Activated naive CD4-positive, alpha-beta T cell treated with anti-CD3 and anti-CD28 coated beads for 36 hours (primary cell): ENCODE data around the gene DPF3. TPM values are rescaled to one million over a fixed set of nuclear protein-coding genes. Genes with fewer than 3 reads are reported as not detected.

Experiments
- CTCF ChIA-PET: fragments of 350-600 bp; sonication (Branson Sonifier 250); formaldehyde crosslinking; loops from one replicate; lab custom pipeline; 2021; ENCODE audit warnings: antibody characterized with exemption; lab: Charles Lee
- DNase-seq: peaks from one replicate; pipeline ENCODE4 v3.0.0-alpha.2; 2020
- H3K27ac Mint-ChIP-seq: one replicate; pipeline ENCODE4 v1.8.0; 2021; ENCODE audit warnings: mild to moderate bottlenecking, mixed read lengths
- H3K27me3 Mint-ChIP-seq: one replicate; pipeline ENCODE4 v1.8.0; 2021; ENCODE audit warnings: low read depth, mixed read lengths
- H3K36me3 Mint-ChIP-seq: one replicate; pipeline ENCODE4 v1.8.0; 2021; ENCODE audit warnings: low read depth, mixed read lengths
- H3K4me1 Mint-ChIP-seq: one replicate; pipeline ENCODE4 v1.8.0; 2021; ENCODE audit warnings: low read depth, mixed read lengths
- H3K4me3 Mint-ChIP-seq: one replicate; pipeline ENCODE4 v1.8.0; 2021; ENCODE audit warnings: mild to moderate bottlenecking, moderate library complexity, mixed read lengths
- H3K9me3 Mint-ChIP-seq: one replicate; pipeline ENCODE4 v1.8.0; 2021; ENCODE audit warnings: mixed read lengths
- intact Hi-C: fragments of 100-400 bp; cut with micrococcal nuclease; formaldehyde crosslinking; loops from one replicate; pipeline ENCODE4 v1.15.1; 2023
- total RNA-seq, 2 experiments: library from RNA; stranded (reverse); gene quantifications; one replicate each; pipeline ENCODE4 v1.2.3, GENCODE V29; 2021

Gene DPF3
- total RNA-seq, 2 experiments from 2014 or later: 0.29 to 0.47 TPM

- intact Hi-C loops: no loop called here
- no peak for DNase-seq
- CTCF ChIA-PET: no interaction called here
- Mint-ChIP-seq H3K27me3 (no peaks in the 10 kb centered on the region), H3K9me3 (peaks cover 11% of the 10 kb centered on the region), H3K4me1 (peaks cover 1% of the 10 kb centered on the region), H3K36me3 (peaks cover 3% of the 10 kb centered on the region), H3K27ac (no peak overlapping the region), H3K4me3 (no peak overlapping the region)
Measured at GRCh38 chr14:72771561-72771960, 122.3 kb downstream of the DPF3 start.

DNA sequence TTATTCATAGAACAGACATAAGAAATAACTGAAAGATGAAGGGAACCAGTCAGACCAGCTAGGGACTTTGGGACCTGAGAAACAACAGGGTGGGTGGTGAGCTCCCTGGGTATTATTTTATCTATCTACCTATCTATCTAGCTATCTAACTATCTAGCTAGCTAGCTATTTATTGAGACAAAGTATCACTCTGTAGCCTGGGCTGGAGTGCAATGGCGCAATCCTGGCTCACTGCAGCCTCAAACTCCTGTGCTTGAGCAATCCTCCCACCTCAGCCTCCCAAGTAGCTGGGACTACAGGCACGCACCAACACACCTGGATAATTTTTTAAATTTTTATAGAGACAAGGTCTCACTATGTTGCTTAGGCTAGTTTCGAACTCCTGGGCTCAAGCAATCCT, 127.6 kb downstream of the DPF3 start:
- DNase-seq: no peak
- intact Hi-C loops: no loop called here
- H3K4me3 Mint-ChIP-seq: no peak overlapping the region
- peaks cover 13% of the 10 kb centered on the region for H3K9me3 Mint-ChIP-seq
- peaks cover 3% of the 10 kb centered on the region for H3K36me3 Mint-ChIP-seq
- H3K4me1 Mint-ChIP-seq: no peaks in the 10 kb centered on the region
- CTCF ChIA-PET: interaction anchor here (1.0 kb wide), 1 partner anchor 139 kb away, joined by 6 read pairs; no protein-coding TSS in a partner anchor
- H3K27ac Mint-ChIP-seq: no peak overlapping the region
- H3K27me3 Mint-ChIP-seq: no peaks in the 10 kb centered on the region

- no peak for DNase-seq
- CTCF ChIA-PET: no interaction called here
- Mint-ChIP-seq H3K27me3 (no peaks in the 10 kb centered on the region), H3K9me3 (peaks cover 31% of the 10 kb centered on the region), H3K27ac (no peak overlapping the region), H3K4me3 (no peak overlapping the region), H3K4me1 (no peaks in the 10 kb centered on the region), H3K36me3 (peaks cover 4% of the 10 kb centered on the region)
- intact Hi-C loops: no loop called here
Measured at GRCh38 chr14:72763892-72764291, 130.0 kb downstream of the DPF3 start.

DNA sequence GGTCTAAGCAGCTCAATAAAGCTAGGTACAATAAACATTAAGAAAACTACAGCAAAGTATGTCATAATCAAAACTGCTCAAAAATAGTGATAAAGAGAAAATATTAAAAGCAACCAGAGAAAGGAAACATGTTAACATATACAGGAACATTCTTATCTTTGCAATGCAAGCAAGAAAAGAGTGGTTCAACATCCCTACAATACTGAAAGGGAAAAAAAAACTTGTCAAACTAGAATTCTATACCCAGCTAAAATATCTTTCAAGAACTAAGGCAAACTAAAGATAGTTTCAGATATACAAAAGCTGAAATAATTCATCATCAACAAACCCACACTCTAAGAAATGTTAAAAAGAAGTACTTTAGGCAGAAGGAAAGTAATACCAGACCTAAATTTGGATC, 134.2 kb downstream of the DPF3 start:
- Mint-ChIP-seq H3K36me3 (peaks cover 1% of the 10 kb centered on the region), H3K4me1 (no peaks in the 10 kb centered on the region)
- CTCF ChIA-PET: interaction anchor here (0.6 kb wide), 1 partner anchor 21 kb away, joined by 3 read pairs; no protein-coding TSS in a partner anchor

GRCh38 chr14:72758993-72759392, 134.9 kb downstream of the DPF3 start:
- no peaks in the 10 kb centered on the region for H3K27me3 Mint-ChIP-seq
- H3K9me3 Mint-ChIP-seq: peaks cover 29% of the 10 kb centered on the region
- no peak overlapping the region for H3K4me3 Mint-ChIP-seq
- no peak overlapping the region for H3K27ac Mint-ChIP-seq
- DNase-seq: no peak
- CTCF ChIA-PET: no interaction called here
- intact Hi-C loops: no loop called here
- no peaks in the 10 kb centered on the region for H3K4me1 Mint-ChIP-seq
- H3K36me3 Mint-ChIP-seq: peaks cover 1% of the 10 kb centered on the region

More for the DNA sequence above, 134.2 kb downstream of the DPF3 start:
- H3K4me3 Mint-ChIP-seq: no peak overlapping the region
- intact Hi-C loops: no loop called here
- no peaks in the 10 kb centered on the region for H3K27me3 Mint-ChIP-seq
- no peak for DNase-seq
- no peak overlapping the region for H3K27ac Mint-ChIP-seq
- H3K9me3 Mint-ChIP-seq: peaks cover 29% of the 10 kb centered on the region

GRCh38 chr14:72758420-72758819, 135.5 kb downstream of the DPF3 start:
- DNase-seq: no peak
- H3K27ac Mint-ChIP-seq: no peak overlapping the region
- H3K27me3 Mint-ChIP-seq: no peaks in the 10 kb centered on the region
- peaks cover 29% of the 10 kb centered on the region for H3K9me3 Mint-ChIP-seq
- CTCF ChIA-PET: no interaction called here
- H3K4me1 Mint-ChIP-seq: no peaks in the 10 kb centered on the region
- H3K36me3 Mint-ChIP-seq: peaks cover 1% of the 10 kb centered on the region
- intact Hi-C loops: no loop called here
- no peak overlapping the region for H3K4me3 Mint-ChIP-seq

GRCh38 chr14:72756967-72757366, 136.9 kb downstream of the DPF3 start:
- CTCF ChIA-PET: no interaction called here
- no peak for DNase-seq
- intact Hi-C loops: no loop called here

GRCh38 chr14:72755766-72756165, 138.1 kb downstream of the DPF3 start:
- H3K36me3 Mint-ChIP-seq: peaks cover 1% of the 10 kb centered on the region
- H3K27me3 Mint-ChIP-seq: no peaks in the 10 kb centered on the region
- DNase-seq: no peak
- intact Hi-C loops: no loop called here
- CTCF ChIA-PET: interaction anchor here (0.5 kb wide), 1 partner anchor 148 kb away, joined by 3 read pairs; no protein-coding TSS in a partner anchor
- H3K4me1 Mint-ChIP-seq: no peaks in the 10 kb centered on the region
- H3K27ac Mint-ChIP-seq: no peak overlapping the region
- peaks cover 26% of the 10 kb centered on the region for H3K9me3 Mint-ChIP-seq
- H3K4me3 Mint-ChIP-seq: no peak overlapping the region

More at GRCh38 chr14:72756967-72757366, 136.9 kb downstream of the DPF3 start:
- Mint-ChIP-seq H3K4me1 (no peaks in the 10 kb centered on the region), H3K9me3 (peaks cover 28% of the 10 kb centered on the region), H3K4me3 (no peak overlapping the region), H3K36me3 (peaks cover 1% of the 10 kb centered on the region), H3K27ac (no peak overlapping the region), H3K27me3 (no peaks in the 10 kb centered on the region)

GRCh38 chr14:72754949-72755348, 139.0 kb downstream of the DPF3 start:
- Mint-ChIP-seq H3K4me1 (no peaks in the 10 kb centered on the region), H3K9me3 (peaks cover 19% of the 10 kb centered on the region), H3K36me3 (peaks cover 1% of the 10 kb centered on the region), H3K27me3 (no peaks in the 10 kb centered on the region), H3K27ac (no peak overlapping the region), H3K4me3 (no peak overlapping the region)
- intact Hi-C loops: no loop called here
- no peak for DNase-seq
- CTCF ChIA-PET: no interaction called here

- no peak overlapping the region for H3K4me3 Mint-ChIP-seq
- H3K27me3 Mint-ChIP-seq: no peaks in the 10 kb centered on the region
- no peaks in the 10 kb centered on the region for H3K36me3 Mint-ChIP-seq
Measured at GRCh38 chr14:72753879-72754400, 140.0 kb downstream of the DPF3 start.

GRCh38 chr14:72753044-72753710, 140.7 kb downstream of the DPF3 start:
- Mint-ChIP-seq H3K27ac (no peak overlapping the region), H3K4me3 (no peak overlapping the region), H3K9me3 (peaks cover 4% of the 10 kb centered on the region), H3K4me1 (no peaks in the 10 kb centered on the region), H3K36me3 (no peaks in the 10 kb centered on the region), H3K27me3 (no peaks in the 10 kb centered on the region)
- intact Hi-C loops: no loop called here
- CTCF ChIA-PET: interaction anchor here (0.6 kb wide), 1 partner anchor 151 kb away, joined by 3 read pairs; no protein-coding TSS in a partner anchor
- no peak for DNase-seq

More at GRCh38 chr14:72753879-72754400, 140.0 kb downstream of the DPF3 start:
- Mint-ChIP-seq H3K4me1 (no peaks in the 10 kb centered on the region), H3K9me3 (peaks cover 10% of the 10 kb centered on the region), H3K27ac (no peak overlapping the region)
- CTCF ChIA-PET: interaction anchor here (0.6 kb wide), 1 partner anchor 151 kb away, joined by 3 read pairs; no protein-coding TSS in a partner anchor
- DNase-seq: no peak
- intact Hi-C loops: no loop called here

DNA sequence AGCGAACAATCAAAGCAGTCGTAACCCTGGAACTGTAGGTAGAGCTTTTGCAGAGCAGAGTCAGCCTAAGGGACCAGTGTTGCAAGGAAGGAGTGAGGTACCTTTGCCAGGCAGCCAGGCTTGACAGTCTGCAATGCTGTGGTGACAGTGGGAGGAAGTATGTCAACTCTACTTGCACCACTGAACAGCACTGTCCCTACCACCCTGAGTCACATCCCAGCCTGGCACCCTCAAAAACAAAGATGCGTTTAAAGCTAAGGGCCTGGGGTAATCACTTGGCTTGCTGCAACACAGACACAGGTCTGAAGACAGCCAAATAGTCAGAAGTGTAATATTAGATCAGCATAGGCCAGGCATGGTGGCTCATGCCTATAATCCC, 141.9 kb downstream of the DPF3 start:
- Mint-ChIP-seq H3K36me3 (no peaks in the 10 kb centered on the region), H3K27ac (no peak overlapping the region), H3K9me3 (peaks cover 7% of the 10 kb centered on the region), H3K4me3 (no peak overlapping the region), H3K4me1 (no peaks in the 10 kb centered on the region), H3K27me3 (no peaks in the 10 kb centered on the region)
- intact Hi-C loops: no loop called here
- DNase-seq: no peak
- CTCF ChIA-PET: no interaction called here
